ENCODE measurements around the gene RABGGTA. TPM values are rescaled to one million over a fixed set of nuclear protein-coding genes. Genes with fewer than 3 reads are reported as not detected.

Gene RABGGTA
- total RNA-seq, 4 donors from 2014 or later, result 29.8 to 44.8 (median 33.5) TPM

- intact Hi-C loops (cut with DNase I), result no loop called here
- H3K4me1 ChIP-seq, result peaks cover 10 to 56% of the 10 kb centered on the region in 2 donors
- TF ChIP-seq POLR2A (IDR thresholded peaks at IDR 0.05) (no peak), CTCF (IDR thresholded peaks at IDR 0.05) (no peak)
- H3K36me3 ChIP-seq, result no peaks in the 10 kb centered on the region
- H3K27ac ChIP-seq, result peak overlapping the region in 2 of 3 donors; percentile 49 to 52
- H3K27me3 ChIP-seq, result no peaks in the 10 kb centered on the region
- H3K4me3 ChIP-seq (replicated peaks in 1 of 3), result no peak overlapping the region
- no peak for DNase-seq
- no peaks in the 10 kb centered on the region for H3K9me3 ChIP-seq
- WGBS, 2 donors, result 83 to 94% methylated on average over 10 of the region's 10 CpGs
These were observed 43.9 kb upstream of the RABGGTA start for GRCh38 chr14:24315243-24315806.

DNA sequence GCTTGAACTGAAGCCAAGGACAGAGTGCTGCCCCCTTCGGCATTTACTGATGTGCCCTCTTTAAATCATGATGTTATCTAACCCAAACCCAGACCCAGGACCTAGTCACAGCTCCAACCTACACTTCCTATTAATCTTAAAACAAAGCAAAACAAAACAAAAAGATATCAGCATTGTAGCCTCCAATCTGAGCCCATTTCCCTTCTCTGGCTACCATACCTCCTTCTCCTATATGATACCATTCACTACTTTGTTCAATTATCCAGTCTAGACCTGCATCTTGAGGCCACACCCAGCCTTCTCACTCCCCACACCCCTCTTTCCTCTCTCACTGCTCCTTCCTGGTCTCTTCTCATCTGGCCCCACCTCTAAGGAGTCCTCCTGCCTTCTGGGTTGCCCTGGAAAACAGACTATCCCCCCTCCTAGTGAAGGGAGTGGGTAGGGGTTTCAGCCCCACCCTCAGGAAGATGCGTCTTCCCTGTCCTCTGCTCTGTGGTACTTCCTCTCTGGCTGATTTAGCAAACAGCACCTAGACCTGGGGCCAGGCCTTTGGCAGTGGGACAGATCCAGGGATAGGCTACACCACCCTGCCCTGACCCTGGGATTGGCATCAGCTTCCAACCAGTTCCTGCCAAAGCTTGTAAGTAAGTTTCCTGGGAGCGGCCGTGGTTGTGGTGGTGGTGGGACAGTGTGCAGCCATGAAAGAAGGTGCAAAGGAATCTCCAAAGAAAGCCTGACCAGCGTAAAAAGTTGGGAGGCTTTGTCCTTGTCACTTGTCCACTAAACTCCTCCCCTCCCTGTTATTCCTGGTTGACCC, 43.2 kb upstream of the RABGGTA start:
- TF ChIP-seq CTCF (IDR thresholded peaks at IDR 0.05) (no peak), POLR2A (IDR thresholded peaks at IDR 0.05) (no peak)
- peak overlapping the region in 2 of 3 donors; percentile 10 to 52 for H3K27ac ChIP-seq
- no peak overlapping the region for H3K4me3 ChIP-seq (replicated peaks in 1 of 3)
- no peaks in the 10 kb centered on the region for H3K9me3 ChIP-seq
- peaks cover 18 to 63% of the 10 kb centered on the region in 2 donors for H3K4me1 ChIP-seq
- H3K36me3 ChIP-seq, result no peaks in the 10 kb centered on the region
- no peaks in the 10 kb centered on the region for H3K27me3 ChIP-seq
- WGBS, 2 donors, result 78 to 81% methylated on average over 5 of the region's 5 CpGs
- DNase-seq, result no peak
- intact Hi-C loops (cut with DNase I), result no loop called here

DNA sequence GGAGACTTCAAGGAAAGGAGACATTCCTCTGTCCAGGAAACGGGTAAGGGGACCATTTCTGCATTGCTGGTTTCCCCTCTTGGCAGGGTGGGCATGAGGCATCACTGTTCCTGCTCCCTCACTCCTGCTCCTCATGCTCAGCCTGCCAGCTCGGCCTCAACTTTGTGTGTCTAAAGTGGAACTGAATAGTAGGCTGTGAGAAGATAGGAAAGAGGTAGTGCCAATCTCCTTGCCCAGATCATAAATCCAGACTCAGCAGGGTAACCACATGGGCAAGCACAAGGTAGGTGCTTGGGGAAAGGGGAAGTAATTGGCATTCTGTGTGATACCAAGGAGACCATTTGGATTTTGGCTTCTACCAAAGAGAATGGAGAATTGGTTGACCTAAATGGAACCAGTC, 42.5 kb upstream of the RABGGTA start:
- Histone ChIP-seq H3K4me3 (replicated peaks in 1 of 3) (no peak overlapping the region), H3K4me1 (peaks cover 19 to 69% of the 10 kb centered on the region in 2 donors)

GRCh38 chr14:24312736-24313507, 41.5 kb upstream of the RABGGTA start:
- TF ChIP-seq CTCF (IDR thresholded peaks at IDR 0.05), result no peak
- TF ChIP-seq POLR2A (IDR thresholded peaks at IDR 0.05), result no peak
- peak overlapping the region; percentile 48 to 89 (median 82) for H3K27ac ChIP-seq
- H3K4me3 ChIP-seq (replicated peaks in 1 of 3), result no peak overlapping the region
- peak in 1 of 2 donors; percentile 55 for DNase-seq
- peaks cover 19 to 74% of the 10 kb centered on the region in 2 donors for H3K4me1 ChIP-seq
- WGBS, 2 donors, result 62 to 63% methylated on average over 8 to 9 of the region's 9 CpGs
- H3K27me3 ChIP-seq, result no peaks in the 10 kb centered on the region
- intact Hi-C loops (cut with DNase I), result no loop called here
- H3K36me3 ChIP-seq, result no peaks in the 10 kb centered on the region
- no peaks in the 10 kb centered on the region for H3K9me3 ChIP-seq

More for the DNA sequence above, 42.5 kb upstream of the RABGGTA start:
- Histone ChIP-seq H3K27ac (peak overlapping the region in 2 of 3 donors; percentile 52 to 89), H3K27me3 (no peaks in the 10 kb centered on the region), H3K9me3 (no peaks in the 10 kb centered on the region), H3K36me3 (no peaks in the 10 kb centered on the region)
- intact Hi-C loops (cut with DNase I), result no loop called here
- 85 to 87% methylated on average over 2 of the region's 2 CpGs for WGBS, 2 donors
- TF ChIP-seq CTCF (IDR thresholded peaks at IDR 0.05) (no peak), POLR2A (IDR thresholded peaks at IDR 0.05) (no peak)
- DNase-seq, result no peak
